ENCODE data around the gene MORC2.

Gene MORC2

GRCh38 chr22:30876221-30876751 lies 92.3 kb downstream of the MORC2 start:
- H3K4me2 ChIP-seq (ENCODE audit: low read depth, low read length): no peak overlapping the region

GRCh38 chr22:30875481-30876215 lies 92.9 kb downstream of the MORC2 start:
- H3K27ac ChIP-seq (ENCODE audit: low read length): no peak overlapping the region
- H3K9ac ChIP-seq (ENCODE audit: low read length): no peak overlapping the region
- H3K4me1 ChIP-seq (ENCODE audit: low read length): no peaks in the 10 kb centered on the region
- H3K9me2 ChIP-seq (replicated peaks; ENCODE audit: insufficient read depth, low read length): no peaks in the 10 kb centered on the region
- H3K4me2 ChIP-seq (ENCODE audit: low read depth, low read length): no peak overlapping the region
- H3K79me2 ChIP-seq (ENCODE audit: low read length): no peaks in the 10 kb centered on the region
- no peak overlapping the region for H2AFZ ChIP-seq (ENCODE audit: low read length)
- H3K9me3 ChIP-seq (replicated peaks; ENCODE audit: insufficient read depth, low read length): no peaks in the 10 kb centered on the region
- H3F3A ChIP-seq (ENCODE audit: insufficient read depth, low read length): no peaks in the 10 kb centered on the region
- H3K36me3 ChIP-seq (replicated peaks; ENCODE audit: insufficient read depth, low read length): no peaks in the 10 kb centered on the region
- DNase-seq: no peak
- H4K20me1 ChIP-seq (ENCODE audit: insufficient read depth, low read length): no peaks in the 10 kb centered on the region; the same call in 1 of the 2 replicates
- no peak overlapping the region for H3K4me3 ChIP-seq (ENCODE audit: low read length)
- TF ChIP-seq EZH2phosphoT487 (IDR thresholded peaks at IDR 0.05; ENCODE audit: low read length): no peak
- no peak for TF ChIP-seq CTCF (IDR thresholded peaks at IDR 0.05; ENCODE audit: low read length)
- TF ChIP-seq EZH2 (optimal IDR thresholded peaks at IDR 0.05; ENCODE audit: low read depth, low read length): no peak
- H3K27me3 ChIP-seq (replicated peaks; ENCODE audit: insufficient read depth, low read length): no peaks in the 10 kb centered on the region

More at GRCh38 chr22:30876221-30876751, 92.3 kb downstream of the MORC2 start:
- Histone ChIP-seq H3K4me1 (ENCODE audit: low read length) (no peaks in the 10 kb centered on the region), H4K20me1 (ENCODE audit: insufficient read depth, low read length) (no peaks in the 10 kb centered on the region), H3K27me3 (replicated peaks; ENCODE audit: insufficient read depth, low read length) (no peaks in the 10 kb centered on the region), H3K9me2 (replicated peaks; ENCODE audit: insufficient read depth, low read length) (no peaks in the 10 kb centered on the region), H3K4me3 (ENCODE audit: low read length) (no peak overlapping the region), H3K79me2 (ENCODE audit: low read length) (no peaks in the 10 kb centered on the region), H3K36me3 (replicated peaks; ENCODE audit: insufficient read depth, low read length) (no peaks in the 10 kb centered on the region), H3K27ac (ENCODE audit: low read length) (no peak overlapping the region), H2AFZ (ENCODE audit: low read length) (no peak overlapping the region), H3K9me3 (replicated peaks; ENCODE audit: insufficient read depth, low read length) (no peaks in the 10 kb centered on the region), H3F3A (ENCODE audit: insufficient read depth, low read length) (no peaks in the 10 kb centered on the region), H3K9ac (ENCODE audit: low read length) (no peak overlapping the region)
- no peak for TF ChIP-seq CTCF (IDR thresholded peaks at IDR 0.05; ENCODE audit: low read length)
- TF ChIP-seq EZH2phosphoT487 (IDR thresholded peaks at IDR 0.05; ENCODE audit: low read length): no peak
- TF ChIP-seq EZH2 (optimal IDR thresholded peaks at IDR 0.05; ENCODE audit: low read depth, low read length): no peak
- DNase-seq: no peak

All from MM.1S (cell line).